Measurements from ENCODE around the gene TPPP.
A peak's percentile ranks its signal among the peaks of the same experiment; 100 is the strongest.
"Not testable (repeated sequence)": the region's sequence is repeated elsewhere in the genome, so short reads cannot be mapped to it uniquely, and the experiment has no call there.

Gene TPPP

DNA sequence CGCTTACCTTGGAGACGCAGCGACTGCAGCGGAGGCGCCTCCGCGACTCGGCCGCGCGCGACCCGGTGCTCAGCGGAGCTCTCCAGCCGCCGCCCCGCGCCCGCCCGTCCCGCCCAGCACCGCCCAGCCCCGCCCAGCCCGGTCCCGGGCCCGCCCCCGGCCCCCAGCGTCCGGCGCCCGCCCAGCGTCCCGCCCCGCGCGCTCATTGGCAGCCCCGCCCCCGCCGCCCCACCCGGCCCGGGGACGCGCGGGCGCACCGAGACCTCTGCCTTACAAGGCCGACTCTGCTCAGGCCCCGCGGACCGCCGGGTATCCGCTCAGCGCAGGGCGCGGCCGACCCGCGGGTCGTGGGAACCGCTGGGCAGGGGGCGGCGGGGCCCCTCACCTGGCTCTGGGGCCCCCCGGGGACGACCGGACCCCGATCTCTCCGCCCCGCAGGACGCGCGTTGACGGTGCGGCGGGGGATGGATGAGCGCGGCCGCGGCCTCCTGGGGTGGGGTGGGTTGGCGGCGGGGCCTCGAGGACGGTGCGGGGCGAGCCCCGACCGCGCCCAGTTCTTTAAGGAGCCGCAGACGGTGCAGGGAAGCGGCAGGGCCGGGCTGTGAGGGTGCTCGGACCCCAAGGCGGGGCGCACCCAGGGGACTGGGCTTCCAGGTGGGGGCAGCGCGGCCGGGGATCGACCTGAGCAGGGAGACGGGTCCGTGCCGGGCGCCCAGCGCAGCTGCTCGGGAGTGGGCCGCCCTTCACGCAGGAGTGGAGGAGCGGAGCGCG, at the start of gene TPPP:
Gene TPPP (minus strand): TSS at position 82 of the 771 bp plus-strand sequence. CDS start 15,292 bp downstream, outside the sequence.
- H3K4me1 ChIP-seq (ENCODE audit: control insufficient read depth, insufficient read depth, low read length); CTCF ChIA-PET; H3K9me3 ChIP-seq (ENCODE audit: control insufficient read depth, insufficient read depth, low read depth, low read length); H3K36me3 ChIP-seq (ENCODE audit: control insufficient read depth in 2 of 2, insufficient read depth in 1 of 2, low read length in 2 of 2): not testable (repeated sequence)
- H3K27ac ChIP-seq (ENCODE audit: extremely low read depth, low read depth, low read length) = peak within 1 kb of the TSS; percentile 41; the same call in 1 of the 2 replicates
- POLR2A ChIA-PET = interaction anchor here (0.9 to 1.4 kb wide), 3 partner anchors 20 to 199 kb away, joined by 3 to 11 read pairs (median 5); partner anchors contain the start of genes BRD9 and TRIP13
- 0 out of 2 replicates have a peak, but pooled peaks have one; percentile 40 for TF ChIP-seq ZSCAN30 (tag by site-specific recombination; IDR thresholded peaks at IDR 0.05)
- 0 out of 2 replicates have a peak, but pooled peaks have one; percentile 18 for TF ChIP-seq KLF8 (tag by site-specific recombination; IDR thresholded peaks at IDR 0.05)
- TF ChIP-seq KLF10 (tag by site-specific recombination; IDR thresholded peaks at IDR 0.05) = peak; percentile 33; the same call in 1 of the 2 replicates
- 0 out of 2 replicates have a peak, but pooled peaks have one; percentile 33 for TF ChIP-seq ZNF561 (tag by site-specific recombination; IDR thresholded peaks at IDR 0.05; ENCODE audit: borderline replicate concordance)
- peak; percentile 39; the same call in 1 of the 2 replicates for TF ChIP-seq GLIS2 (tag by site-specific recombination; IDR thresholded peaks at IDR 0.05)
- TF ChIP-seq GLIS1 (tag by site-specific recombination; IDR thresholded peaks at IDR 0.05) = peak; percentile 10; the same call in 1 of the 2 replicates
- TF ChIP-seq ZBTB8A (tag by site-specific recombination; IDR thresholded peaks at IDR 0.05) = peak; percentile 64
- peak within 1 kb of the TSS; percentile 48 for H3K4me3 ChIP-seq (ENCODE audit: low read depth, low read length)

- H3K36me3 ChIP-seq (ENCODE audit: control insufficient read depth in 2 of 2, insufficient read depth in 1 of 2, low read length in 2 of 2); CTCF ChIA-PET; H3K4me1 ChIP-seq (ENCODE audit: control insufficient read depth, insufficient read depth, low read length); H3K27ac ChIP-seq (ENCODE audit: extremely low read depth, low read depth, low read length); POLR2A ChIA-PET; H3K4me3 ChIP-seq (ENCODE audit: low read depth, low read length); H3K9me3 ChIP-seq (ENCODE audit: control insufficient read depth, insufficient read depth, low read depth, low read length): not testable (repeated sequence)
Observed at GRCh38 chr5:742276-742675, 49.1 kb upstream of the TPPP start.

- POLR2A ChIA-PET; H3K27ac ChIP-seq (ENCODE audit: extremely low read depth, low read depth, low read length); CTCF ChIA-PET; H3K36me3 ChIP-seq (ENCODE audit: control insufficient read depth in 2 of 2, insufficient read depth in 1 of 2, low read length in 2 of 2); H3K4me3 ChIP-seq (ENCODE audit: low read depth, low read length); H3K4me1 ChIP-seq (ENCODE audit: control insufficient read depth, insufficient read depth, low read length); H3K9me3 ChIP-seq (ENCODE audit: control insufficient read depth, insufficient read depth, low read depth, low read length): not testable (repeated sequence)
Observed at GRCh38 chr5:734145-734544, 41.0 kb upstream of the TPPP start.

DNA sequence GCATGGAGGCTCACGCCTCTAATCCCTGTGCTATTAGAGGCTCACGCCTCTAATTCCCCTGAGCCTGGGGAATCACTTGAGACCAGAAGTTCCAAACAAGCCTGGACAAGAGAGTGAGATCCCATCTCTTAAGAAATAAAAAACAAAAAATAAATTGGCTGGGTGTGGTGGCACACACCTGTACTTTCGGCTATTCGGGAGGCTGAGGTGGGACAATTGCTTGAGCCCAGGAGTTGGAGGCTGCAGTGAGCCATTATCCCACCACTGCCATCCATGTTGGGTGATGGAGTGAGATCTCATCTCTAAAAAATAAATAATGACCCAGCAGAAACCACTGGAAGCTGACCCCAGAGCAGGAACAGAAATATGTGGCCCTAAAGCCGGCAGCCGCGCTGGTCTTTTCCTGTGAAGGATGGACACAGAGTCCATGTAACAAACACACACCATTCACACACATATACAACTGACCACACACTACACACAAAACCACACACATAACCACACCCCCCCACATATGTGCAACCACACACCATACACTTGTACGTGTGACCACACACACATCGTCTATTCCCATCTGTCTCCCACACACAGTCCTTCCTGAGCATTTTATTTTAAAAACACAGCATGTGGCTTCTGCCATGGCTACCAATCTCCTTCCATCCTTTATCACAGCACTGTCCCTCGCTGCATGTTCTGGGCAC, 39.8 kb upstream of the TPPP start:
- CTCF ChIA-PET; H3K27ac ChIP-seq (ENCODE audit: extremely low read depth, low read depth, low read length); H3K36me3 ChIP-seq (ENCODE audit: control insufficient read depth in 2 of 2, insufficient read depth in 1 of 2, low read length in 2 of 2); POLR2A ChIA-PET; H3K4me3 ChIP-seq (ENCODE audit: low read depth, low read length); H3K4me1 ChIP-seq (ENCODE audit: control insufficient read depth, insufficient read depth, low read length); H3K9me3 ChIP-seq (ENCODE audit: control insufficient read depth, insufficient read depth, low read depth, low read length): not testable (repeated sequence)

- POLR2A ChIA-PET; CTCF ChIA-PET; H3K36me3 ChIP-seq (ENCODE audit: control insufficient read depth in 2 of 2, insufficient read depth in 1 of 2, low read length in 2 of 2): not testable (repeated sequence)
Observed at GRCh38 chr5:729225-729624, 36.1 kb upstream of the TPPP start.

DNA sequence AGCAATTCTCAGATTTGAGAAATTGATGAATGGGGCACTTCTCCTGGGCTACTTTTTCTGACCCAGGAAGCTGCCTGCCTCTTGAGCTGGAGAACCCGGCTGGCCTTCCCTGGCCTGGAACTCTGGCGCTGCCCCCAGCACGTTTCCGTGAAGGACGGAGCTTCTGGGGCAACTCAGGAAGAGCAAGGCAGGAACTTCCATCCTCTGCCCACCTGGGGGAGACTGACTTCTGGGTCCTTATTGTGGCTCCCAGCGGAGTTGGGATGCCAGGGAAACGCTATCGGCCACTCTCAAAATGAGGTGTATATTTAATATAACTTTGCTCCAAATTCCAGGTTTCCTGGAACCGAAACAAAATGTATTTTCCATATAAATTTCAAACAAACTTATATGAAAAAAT, 33.9 kb upstream of the TPPP start:
- H3K4me3 ChIP-seq (ENCODE audit: low read depth, low read length); POLR2A ChIA-PET; H3K9me3 ChIP-seq (ENCODE audit: control insufficient read depth, insufficient read depth, low read depth, low read length); H3K4me1 ChIP-seq (ENCODE audit: control insufficient read depth, insufficient read depth, low read length); H3K36me3 ChIP-seq (ENCODE audit: control insufficient read depth in 2 of 2, insufficient read depth in 1 of 2, low read length in 2 of 2); H3K27ac ChIP-seq (ENCODE audit: extremely low read depth, low read depth, low read length); CTCF ChIA-PET: not testable (repeated sequence)

More at GRCh38 chr5:729225-729624, 36.1 kb upstream of the TPPP start:
- not testable (repeated sequence) for H3K4me1 ChIP-seq (ENCODE audit: control insufficient read depth, insufficient read depth, low read length); H3K9me3 ChIP-seq (ENCODE audit: control insufficient read depth, insufficient read depth, low read depth, low read length); H3K4me3 ChIP-seq (ENCODE audit: low read depth, low read length); H3K27ac ChIP-seq (ENCODE audit: extremely low read depth, low read depth, low read length)

DNA sequence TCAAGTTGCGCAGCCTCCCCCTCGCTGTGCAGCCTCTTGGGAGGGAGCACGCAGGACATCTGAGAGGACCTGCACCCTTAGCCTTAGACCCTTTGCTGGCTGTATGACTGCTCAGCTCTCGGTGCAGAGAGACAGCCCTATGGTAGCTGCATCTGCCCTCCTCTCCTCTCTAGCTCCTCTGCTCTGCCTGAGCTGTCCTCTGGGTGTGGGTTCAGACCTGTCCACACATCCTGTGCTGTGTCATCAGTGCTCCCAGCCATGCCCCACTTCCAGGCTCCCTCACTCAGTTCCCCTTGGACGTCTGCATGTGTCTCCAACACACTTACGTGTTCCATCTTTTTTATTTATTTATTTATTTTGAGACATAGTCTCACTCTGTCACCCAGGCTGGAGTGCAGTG, 30.7 kb upstream of the TPPP start:
- H3K27ac ChIP-seq (ENCODE audit: extremely low read depth, low read depth, low read length); H3K9me3 ChIP-seq (ENCODE audit: control insufficient read depth, insufficient read depth, low read depth, low read length); CTCF ChIA-PET; H3K36me3 ChIP-seq (ENCODE audit: control insufficient read depth in 2 of 2, insufficient read depth in 1 of 2, low read length in 2 of 2); H3K4me1 ChIP-seq (ENCODE audit: control insufficient read depth, insufficient read depth, low read length); H3K4me3 ChIP-seq (ENCODE audit: low read depth, low read length); POLR2A ChIA-PET: not testable (repeated sequence)

DNA sequence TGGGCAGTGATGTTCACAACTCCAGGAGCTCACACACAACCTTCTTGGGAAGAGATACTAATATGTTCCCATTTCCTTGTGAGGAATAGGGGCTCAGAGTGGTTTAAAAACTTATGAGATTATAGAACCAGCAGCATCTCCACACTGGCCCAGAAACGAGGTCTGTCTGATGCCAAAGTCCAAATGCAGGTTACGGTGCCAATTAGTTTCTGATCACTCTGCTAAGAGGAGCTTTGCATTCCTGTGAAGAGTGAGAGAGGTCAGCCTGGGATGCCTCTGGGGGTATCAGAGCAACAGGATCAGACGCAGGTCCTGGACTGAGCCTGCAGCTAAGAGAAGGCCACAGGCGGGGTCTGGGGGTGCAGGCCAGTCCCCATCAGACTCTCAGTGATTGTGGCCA, 30.2 kb upstream of the TPPP start:
- H3K36me3 ChIP-seq (ENCODE audit: control insufficient read depth in 2 of 2, insufficient read depth in 1 of 2, low read length in 2 of 2); CTCF ChIA-PET; H3K4me1 ChIP-seq (ENCODE audit: control insufficient read depth, insufficient read depth, low read length); H3K27ac ChIP-seq (ENCODE audit: extremely low read depth, low read depth, low read length); H3K9me3 ChIP-seq (ENCODE audit: control insufficient read depth, insufficient read depth, low read depth, low read length); H3K4me3 ChIP-seq (ENCODE audit: low read depth, low read length); POLR2A ChIA-PET: not testable (repeated sequence)

GRCh38 chr5:719379-719778, 26.2 kb upstream of the TPPP start:
- H3K9me3 ChIP-seq (ENCODE audit: control insufficient read depth, insufficient read depth, low read depth, low read length); H3K4me3 ChIP-seq (ENCODE audit: low read depth, low read length); H3K27ac ChIP-seq (ENCODE audit: extremely low read depth, low read depth, low read length); H3K36me3 ChIP-seq (ENCODE audit: control insufficient read depth in 2 of 2, insufficient read depth in 1 of 2, low read length in 2 of 2); POLR2A ChIA-PET; H3K4me1 ChIP-seq (ENCODE audit: control insufficient read depth, insufficient read depth, low read length): not testable (repeated sequence)
- CTCF ChIA-PET = interaction anchor here (0.6 kb wide), 2 partner anchors 80 to 290 kb away, joined by 3 to 5 read pairs; no protein-coding TSS in a partner anchor

Data from HEK293 (cell line).